SIG-M5 treated with dmso at 0.1 percent for 504 hours (cell line): ENCODE measurements around the gene C2CD4B.
A peak's percentile ranks its signal among the peaks of the same experiment; 100 is the strongest.

Source experiments
- DNase-seq: peaks from one replicate; lab custom pipeline; 2025; ENCODE audit not compliant: unreplicated experiment; lab: John Stamatoyannopoulos, UW

C2CD4B gene

GRCh38 chr15:62150445-62150844, 14.6 kb downstream of the C2CD4B start:
- no peak for DNase-seq

- no peak for DNase-seq
Observed at GRCh38 chr15:62149729-62150128, 15.4 kb downstream of the C2CD4B start.

GRCh38 chr15:62147551-62147950, 17.5 kb downstream of the C2CD4B start:
- no peak for DNase-seq

GRCh38 chr15:62147149-62147548, 17.9 kb downstream of the C2CD4B start:
- DNase-seq: no peak

GRCh38 chr15:62145015-62145735, 19.9 kb downstream of the C2CD4B start:
- DNase-seq: no peak

- no peak for DNase-seq
Observed at GRCh38 chr15:62142736-62143135, 22.3 kb downstream of the C2CD4B start.

- DNase-seq: no peak
Observed at GRCh38 chr15:62141643-62142588, 23.2 kb downstream of the C2CD4B start.

GRCh38 chr15:62141200-62141599, 23.9 kb downstream of the C2CD4B start:
- DNase-seq: no peak

GRCh38 chr15:62138124-62138523, 27.0 kb downstream of the C2CD4B start:
- DNase-seq: no peak

GRCh38 chr15:62136911-62137865, 27.9 kb downstream of the C2CD4B start:
- DNase-seq: no peak

GRCh38 chr15:62135532-62136134, 29.5 kb downstream of the C2CD4B start:
- no peak for DNase-seq

GRCh38 chr15:62133141-62133540, 31.9 kb downstream of the C2CD4B start:
- DNase-seq: no peak

- no peak for DNase-seq
Observed at GRCh38 chr15:62128916-62129315, 36.2 kb downstream of the C2CD4B start.

- DNase-seq: no peak
Observed at GRCh38 chr15:62126364-62126763, 38.7 kb downstream of the C2CD4B start.

GRCh38 chr15:62125773-62126172, 39.3 kb downstream of the C2CD4B start:
- DNase-seq: no peak

- no peak for DNase-seq
Observed at GRCh38 chr15:62124973-62125303, 40.1 kb downstream of the C2CD4B start.

- DNase-seq: no peak
Observed at GRCh38 chr15:62124176-62124972, 40.7 kb downstream of the C2CD4B start.

GRCh38 chr15:62122249-62122648, 42.8 kb downstream of the C2CD4B start:
- peak; percentile 32 for DNase-seq

GRCh38 chr15:62121273-62122015, 43.6 kb downstream of the C2CD4B start:
- DNase-seq: no peak
